AG20443 (cell line): ENCODE results near the gene TMEM107.
A peak's percentile ranks its signal among the peaks of the same experiment; 100 is the strongest.

Experiments
- DNase-seq: peaks from one replicate; pipeline ENCODE4 v3.0.0; 2012; ENCODE audit warnings: low spot score, mixed read lengths

The TMEM107 gene

GRCh38 chr17:8150194-8151119 lies 25.7 kb downstream of the TMEM107 start:
- DNase-seq, result no peak

GRCh38 chr17:8149419-8150193 lies 26.6 kb downstream of the TMEM107 start:
- DNase-seq, result no peak

- no peak for DNase-seq
Observed at GRCh38 chr17:8148560-8148959, 27.6 kb downstream of the TMEM107 start.

GRCh38 chr17:8147805-8148404 lies 28.3 kb downstream of the TMEM107 start:
- DNase-seq, result no peak

GRCh38 chr17:8147141-8147804 lies 28.9 kb downstream of the TMEM107 start:
- no peak for DNase-seq

GRCh38 chr17:8146381-8147140 lies 29.6 kb downstream of the TMEM107 start:
- no peak for DNase-seq

GRCh38 chr17:8145811-8146210 lies 30.4 kb downstream of the TMEM107 start:
- DNase-seq, result no peak

- no peak for DNase-seq
Observed at GRCh38 chr17:8144401-8145231, 31.6 kb downstream of the TMEM107 start.

- no peak for DNase-seq
Observed at GRCh38 chr17:8143581-8144400, 32.4 kb downstream of the TMEM107 start.

- no peak for DNase-seq
Observed at GRCh38 chr17:8142887-8143580, 33.1 kb downstream of the TMEM107 start.

GRCh38 chr17:8142158-8142886 lies 33.9 kb downstream of the TMEM107 start:
- no peak for DNase-seq

- no peak for DNase-seq
Observed at GRCh38 chr17:8141741-8142140, 34.4 kb downstream of the TMEM107 start.

- no peak for DNase-seq
Observed at GRCh38 chr17:8141045-8141444, 35.1 kb downstream of the TMEM107 start.

GRCh38 chr17:8140065-8141029 lies 35.8 kb downstream of the TMEM107 start:
- DNase-seq, result no peak

GRCh38 chr17:8138672-8139371 lies 37.4 kb downstream of the TMEM107 start:
- peak; percentile 92 for DNase-seq

GRCh38 chr17:8138374-8138671 lies 37.9 kb downstream of the TMEM107 start:
- DNase-seq, result no peak
